Tibial nerve (tissue), 4 donors: ENCODE results near the gene PLEKHA7.
"Not testable (repeated sequence)": the region's sequence is repeated elsewhere in the genome, so short reads cannot be mapped to it uniquely, and the experiment has no call there.

Experiments
- CTCF ChIP-seq, 5 experiments: fragments of 200-600 bp in 3 of 5; fragments of 450-650 bp in 2 of 5; sonication (generic) in 3 of 5; IDR thresholded peaks; one replicate each; pipeline ENCODE4 v1.5.1; 2016 to 2019; ENCODE audit warnings: antibody characterized with exemption in 5 of 5, mild to moderate bottlenecking in 3 of 5, moderate library complexity in 2 of 5
- EP300 ChIP-seq, 2 donors: sonication (generic); formaldehyde crosslinking; IDR thresholded peaks; one replicate each; pipeline ENCODE4 v1.6.1; 2017; ENCODE audit warnings: antibody characterized with exemption in 2 of 2, mild to moderate bottlenecking in 1 of 2
- POLR2A ChIP-seq, 2 donors: fragments of 450-650 bp; IDR thresholded peaks; one replicate each; pipeline ENCODE4 v1.6.1; 2017; ENCODE audit warnings: antibody characterized with exemption in 2 of 2, mild to moderate bottlenecking in 2 of 2, moderate library complexity in 2 of 2

DNA sequence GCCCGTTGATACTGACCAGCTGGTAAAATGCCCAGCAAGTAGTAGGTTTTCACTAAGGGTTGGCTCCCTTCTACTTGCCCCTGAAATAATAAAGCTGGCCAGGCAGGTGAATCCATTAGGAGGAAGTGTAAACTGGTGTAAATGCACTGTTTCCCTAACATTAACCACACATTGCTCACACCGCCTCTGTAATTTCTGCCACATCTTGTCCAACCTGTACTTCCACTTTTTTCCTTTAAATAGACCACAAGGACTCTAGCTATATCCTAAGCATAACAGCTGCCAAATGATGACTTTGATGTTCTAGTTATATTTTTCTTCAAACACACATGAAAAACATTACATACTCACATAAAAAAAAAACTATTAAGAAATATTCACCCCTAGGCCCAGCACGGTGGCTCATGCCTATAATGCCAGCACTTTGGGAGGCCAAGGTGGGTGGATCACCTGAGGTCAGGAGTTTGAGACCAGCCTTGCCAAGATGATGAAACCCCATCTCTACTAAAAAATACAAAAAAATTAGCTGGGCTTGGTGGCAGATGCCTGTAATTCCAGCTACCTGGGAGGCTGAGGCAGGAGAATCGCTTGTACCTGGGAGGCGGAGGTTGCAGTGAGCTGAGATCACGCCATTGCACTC, 95.6 kb downstream of the PLEKHA7 start:
- TF ChIP-seq CTCF, POLR2A, EP300 (IDR thresholded peaks at IDR 0.05): not testable (repeated sequence)
